Ishikawa (cell line): ENCODE results near the gene AKR1C3.
A peak's percentile ranks its signal among the peaks of the same experiment; 100 is the strongest.

Experiments
- CEBPB ChIP-seq: IDR thresholded peaks from 2 replicates; pipeline ENCODE4 v1.6.1; 2012
- CREB1 ChIP-seq: IDR thresholded peaks from 2 replicates; pipeline ENCODE4 v1.6.1; 2012; ENCODE audit warnings: low read depth
- EGR1 ChIP-seq: IDR thresholded peaks from 2 replicates; pipeline ENCODE4 v1.6.1; 2012
- EP300 ChIP-seq: IDR thresholded peaks from 2 replicates; pipeline ENCODE4 v1.6.1; 2012; ENCODE audit warnings: borderline replicate concordance
- FOXM1 ChIP-seq: IDR thresholded peaks from 2 replicates; pipeline ENCODE4 v1.6.1; 2012; ENCODE audit warnings: low read depth, borderline replicate concordance
- NFIC ChIP-seq: IDR thresholded peaks from 2 replicates; pipeline ENCODE4 v1.6.1; 2012
- RAD21 ChIP-seq: IDR thresholded peaks from 2 replicates; pipeline ENCODE4 v1.6.1; 2012; ENCODE audit warnings: low read depth
- TAF1 ChIP-seq: IDR thresholded peaks from 2 replicates; pipeline ENCODE4 v1.6.1; 2012; ENCODE audit warnings: low read depth, mild to moderate bottlenecking
- TCF12 ChIP-seq: IDR thresholded peaks from 2 replicates; pipeline ENCODE4 v1.6.1; 2012; ENCODE audit warnings: low read depth
- TEAD4 ChIP-seq: IDR thresholded peaks from 2 replicates; pipeline ENCODE4 v1.6.1; 2012
- YY1 ChIP-seq: IDR thresholded peaks from 2 replicates; pipeline ENCODE4 v1.6.1; 2012; ENCODE audit warnings: low read depth
- ZBTB7A ChIP-seq: IDR thresholded peaks from 2 replicates; pipeline ENCODE4 v1.6.1; 2012; ENCODE audit warnings: low read depth
- TF ChIP-seq, protein P1 (sequence below): IDR thresholded peaks from 2 replicates; pipeline ENCODE4 v1.6.1; 2012
- TF ChIP-seq, protein P2 (sequence below): IDR thresholded peaks from 2 replicates; pipeline ENCODE4 v1.6.1; 2012; ENCODE audit warnings: low read depth, mild to moderate bottlenecking
- TF ChIP-seq, protein P3 (sequence below): IDR thresholded peaks from 2 replicates; pipeline ENCODE4 v1.6.1; 2012

Gene AKR1C3

DNA sequence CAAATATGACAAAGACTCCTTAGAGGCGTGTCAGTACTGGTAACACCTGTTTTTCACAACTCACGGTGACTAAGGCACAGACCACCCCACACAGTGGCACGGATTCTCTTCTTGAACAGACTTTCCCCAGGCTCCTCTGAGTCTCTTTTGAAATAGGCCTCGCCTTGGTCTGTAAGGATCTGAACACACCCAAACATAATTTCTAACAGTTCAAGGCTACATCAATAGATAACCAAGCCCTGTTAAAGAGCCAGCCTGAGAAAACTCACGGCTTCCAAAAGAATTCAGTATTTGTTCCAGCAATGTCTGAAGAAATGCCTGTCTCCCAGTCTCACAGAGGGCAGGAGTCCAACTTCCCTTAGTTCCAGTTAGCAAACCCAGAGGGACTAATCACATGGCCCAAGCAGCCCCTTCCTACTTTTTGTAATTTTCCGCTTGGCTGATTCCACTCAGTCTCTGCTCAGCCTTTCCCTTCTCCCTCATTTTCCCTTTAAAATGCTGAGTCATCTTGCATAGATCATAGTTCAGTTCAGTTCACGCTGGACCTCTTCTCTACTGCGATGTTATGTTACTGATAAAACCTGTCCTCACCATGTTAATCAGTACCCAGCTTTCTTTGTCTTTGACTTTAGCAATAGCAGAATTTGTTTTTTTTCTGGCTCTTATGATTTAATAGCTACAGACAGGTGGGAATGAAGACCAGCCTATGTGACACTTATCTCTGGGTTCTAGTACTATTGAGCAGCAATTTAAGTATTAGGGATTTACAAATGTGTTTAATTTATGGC lies 22.6 kb upstream of the AKR1C3 start:
- TF ChIP-seq TEAD4: no peak
- TF ChIP-seq, protein P1, sequence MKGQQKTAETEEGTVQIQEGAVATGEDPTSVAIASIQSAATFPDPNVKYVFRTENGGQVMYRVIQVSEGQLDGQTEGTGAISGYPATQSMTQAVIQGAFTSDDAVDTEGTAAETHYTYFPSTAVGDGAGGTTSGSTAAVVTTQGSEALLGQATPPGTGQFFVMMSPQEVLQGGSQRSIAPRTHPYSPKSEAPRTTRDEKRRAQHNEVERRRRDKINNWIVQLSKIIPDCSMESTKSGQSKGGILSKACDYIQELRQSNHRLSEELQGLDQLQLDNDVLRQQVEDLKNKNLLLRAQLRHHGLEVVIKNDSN: peak; percentile 70
- TF ChIP-seq RAD21: no peak
- TF ChIP-seq TAF1: peak; percentile 42
- 0 out of 2 replicates have a peak, but pooled peaks have one; percentile 18 for TF ChIP-seq NFIC
- TF ChIP-seq, protein P2, sequence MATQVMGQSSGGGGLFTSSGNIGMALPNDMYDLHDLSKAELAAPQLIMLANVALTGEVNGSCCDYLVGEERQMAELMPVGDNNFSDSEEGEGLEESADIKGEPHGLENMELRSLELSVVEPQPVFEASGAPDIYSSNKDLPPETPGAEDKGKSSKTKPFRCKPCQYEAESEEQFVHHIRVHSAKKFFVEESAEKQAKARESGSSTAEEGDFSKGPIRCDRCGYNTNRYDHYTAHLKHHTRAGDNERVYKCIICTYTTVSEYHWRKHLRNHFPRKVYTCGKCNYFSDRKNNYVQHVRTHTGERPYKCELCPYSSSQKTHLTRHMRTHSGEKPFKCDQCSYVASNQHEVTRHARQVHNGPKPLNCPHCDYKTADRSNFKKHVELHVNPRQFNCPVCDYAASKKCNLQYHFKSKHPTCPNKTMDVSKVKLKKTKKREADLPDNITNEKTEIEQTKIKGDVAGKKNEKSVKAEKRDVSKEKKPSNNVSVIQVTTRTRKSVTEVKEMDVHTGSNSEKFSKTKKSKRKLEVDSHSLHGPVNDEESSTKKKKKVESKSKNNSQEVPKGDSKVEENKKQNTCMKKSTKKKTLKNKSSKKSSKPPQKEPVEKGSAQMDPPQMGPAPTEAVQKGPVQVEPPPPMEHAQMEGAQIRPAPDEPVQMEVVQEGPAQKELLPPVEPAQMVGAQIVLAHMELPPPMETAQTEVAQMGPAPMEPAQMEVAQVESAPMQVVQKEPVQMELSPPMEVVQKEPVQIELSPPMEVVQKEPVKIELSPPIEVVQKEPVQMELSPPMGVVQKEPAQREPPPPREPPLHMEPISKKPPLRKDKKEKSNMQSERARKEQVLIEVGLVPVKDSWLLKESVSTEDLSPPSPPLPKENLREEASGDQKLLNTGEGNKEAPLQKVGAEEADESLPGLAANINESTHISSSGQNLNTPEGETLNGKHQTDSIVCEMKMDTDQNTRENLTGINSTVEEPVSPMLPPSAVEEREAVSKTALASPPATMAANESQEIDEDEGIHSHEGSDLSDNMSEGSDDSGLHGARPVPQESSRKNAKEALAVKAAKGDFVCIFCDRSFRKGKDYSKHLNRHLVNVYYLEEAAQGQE: no peak
- 0 out of 2 replicates have a peak, but pooled peaks have one; percentile 34 for TF ChIP-seq YY1
- TF ChIP-seq TCF12: peak; percentile 46
- TF ChIP-seq EP300: no peak
- TF ChIP-seq, protein P3, sequence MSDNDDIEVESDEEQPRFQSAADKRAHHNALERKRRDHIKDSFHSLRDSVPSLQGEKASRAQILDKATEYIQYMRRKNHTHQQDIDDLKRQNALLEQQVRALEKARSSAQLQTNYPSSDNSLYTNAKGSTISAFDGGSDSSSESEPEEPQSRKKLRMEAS: peak; percentile 52

DNA sequence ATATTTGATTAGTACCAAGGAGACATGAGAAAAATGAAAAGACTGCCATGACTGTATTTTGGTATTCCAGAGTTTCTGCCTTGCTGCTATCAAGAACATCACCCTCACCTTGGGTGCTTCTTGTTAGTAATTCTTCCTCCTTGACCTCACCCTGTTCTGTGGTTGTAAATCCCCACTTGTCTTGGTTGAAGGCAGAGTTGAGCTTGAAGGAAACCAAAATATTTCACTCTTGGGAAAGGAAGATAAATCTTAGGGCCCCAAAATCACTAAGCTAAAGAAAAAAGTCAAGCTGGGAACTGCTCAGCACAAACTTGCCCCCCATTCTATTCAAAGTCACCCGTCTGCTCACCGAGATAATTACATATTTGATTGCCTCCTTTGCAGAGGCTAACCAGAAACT lies 20.6 kb upstream of the AKR1C3 start:
- TF ChIP-seq CREB1 (no peak), RAD21 (no peak), TEAD4 (no peak), TCF12 (no peak), NFIC (no peak), CEBPB (no peak), ZBTB7A (no peak), TAF1 (no peak), FOXM1 (no peak), YY1 (no peak), EGR1 (no peak), EP300 (no peak)
- TF ChIP-seq, protein P2: no peak
- TF ChIP-seq, protein P1: no peak
- TF ChIP-seq, protein P3: no peak

DNA sequence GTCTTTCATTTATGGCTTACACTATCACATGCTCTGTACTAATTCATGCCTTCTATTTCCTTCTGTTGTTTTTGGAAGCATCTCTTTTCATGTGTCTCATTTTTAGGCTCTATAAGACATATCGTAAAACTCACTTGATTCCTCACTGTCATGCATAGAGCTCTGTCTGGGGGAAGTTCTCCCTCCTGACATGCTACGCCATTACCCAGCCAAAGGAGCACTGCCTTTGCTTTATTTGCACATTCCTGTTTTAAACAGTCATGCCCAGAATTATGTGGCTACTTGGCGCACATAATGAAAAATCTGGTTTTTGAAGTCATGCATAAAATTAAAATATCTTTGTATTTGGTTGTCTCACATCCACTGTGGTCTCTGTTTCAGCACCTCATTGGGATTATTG lies 17.6 kb upstream of the AKR1C3 start:
- TF ChIP-seq TCF12 (no peak), EP300 (no peak), CREB1 (no peak), RAD21 (no peak), ZBTB7A (no peak), NFIC (no peak), EGR1 (no peak), YY1 (no peak), FOXM1 (no peak), TEAD4 (no peak), CEBPB (no peak), TAF1 (no peak)
- TF ChIP-seq, protein P1: no peak
- TF ChIP-seq, protein P3: no peak
- TF ChIP-seq, protein P2: no peak
